GM12878 (cell line): ENCODE data around the gene KCTD2. TPM values are rescaled to one million over a fixed set of nuclear protein-coding genes. Genes with fewer than 3 reads are reported as not detected.

Experiments used
- ATAC-seq: fragments of 200-7000 bp; cut with Tn5 transposase; 3 replicates; pipeline ENCODE4 v1.9.1; 2020; ENCODE audit warnings: mild to moderate bottlenecking, moderate library complexity
- BruUV-seq: library from RNA; stranded (reverse); fragments of 400-500 nt; replicated peaks from 2 replicates; lab custom pipeline; 2021; lab: Mats Ljungman, UMichigan
- CTCF ChIA-PET: fragments of 300-600 bp; sonication (Branson Sonifier 250); formaldehyde crosslinking; extraction: SDS; loops from one replicate; lab custom pipeline; 2021; ENCODE audit warnings: inconsistent platforms; lab: Yijun Ruan, JAX
- POLR2A ChIA-PET: fragments of 350-600 bp; formaldehyde crosslinking; extraction: SDS; loops from one replicate; lab custom pipeline; 2021; ENCODE audit warnings: inconsistent platforms; lab: Charles Lee
- RAD21 ChIA-PET: fragments of 300-600 bp; sonication (Branson Sonifier 250); formaldehyde crosslinking; loops from one replicate; lab custom pipeline; 2023; ENCODE audit warnings: antibody characterized with exemption; ENCODE audit not compliant: unreplicated experiment; lab: Charles Lee
- SMC1A ChIA-PET: fragments of 300-600 bp; sonication (Branson Sonifier 250); formaldehyde crosslinking; loops from one replicate; lab custom pipeline; 2023; ENCODE audit not compliant: unreplicated experiment, uncharacterized antibody; lab: Charles Lee
- DNase-seq: peaks from one replicate; pipeline ENCODE4 v3.0.0-alpha.2; 2011; ENCODE audit warnings: low read depth, low spot score
- FAIRE-seq: peaks from 3 replicates; lab custom pipeline; 2011; peaks lifted over from hg19 to GRCh38; lab: Jason Lieb, UNC
- H2AFZ ChIP-seq: 2 replicates; pipeline ENCODE4 v1.6.0; 2011; ENCODE audit warnings: low read depth, low read length, control low read depth; ENCODE audit not compliant: control insufficient read depth
- H3K27ac ChIP-seq: 2 replicates; pipeline ENCODE4 v1.5.1; 2011; ENCODE audit warnings: control low read depth; ENCODE audit not compliant: control insufficient read depth, insufficient read depth
- H3K27me3 ChIP-seq, 2 experiments: replicated peaks in 1 of 2; 2 replicates each; pipeline versions ENCODE4 v1.6.0 to v1.6.1; 2011; ENCODE audit warnings: low read length in 1 of 2; ENCODE audit not compliant: control insufficient read depth in 2 of 2, insufficient read depth in 2 of 2
- H3K36me3 ChIP-seq, 2 experiments: 2 replicates each; pipeline ENCODE4 v1.5.1; 2011; ENCODE audit warnings: low read length in 1 of 2; ENCODE audit not compliant: control insufficient read depth in 2 of 2, insufficient read depth in 2 of 2
- H3K4me1 ChIP-seq: 2 replicates; pipeline ENCODE4 v1.6.1; 2011; ENCODE audit warnings: mild to moderate bottlenecking, low read length, moderate library complexity, mixed read lengths; ENCODE audit not compliant: control insufficient read depth, insufficient read depth
- H3K4me2 ChIP-seq: 2 replicates; pipeline ENCODE4 v1.6.0; 2011; ENCODE audit warnings: control low read depth; ENCODE audit not compliant: control insufficient read depth, insufficient read depth
- H3K4me3 ChIP-seq: fragments of 200-600 bp; sonication (generic); 2 replicates; pipeline ENCODE4 v1.5.1; 2016
- H3K79me2 ChIP-seq: 2 replicates; pipeline ENCODE4 v1.6.0; 2011; ENCODE audit warnings: low read length; ENCODE audit not compliant: control insufficient read depth, insufficient read depth
- H3K9ac ChIP-seq: 2 replicates; pipeline ENCODE4 v1.8.0; 2011; ENCODE audit warnings: low read length, control low read depth, mixed read lengths; ENCODE audit not compliant: control insufficient read depth, insufficient read depth
- H3K9me3 ChIP-seq: replicated peaks from 3 replicates; pipeline ENCODE4 v1.5.1; 2011; ENCODE audit warnings: mild to moderate bottlenecking, low read length; ENCODE audit not compliant: control insufficient read depth, insufficient read depth
- H4K20me1 ChIP-seq: 2 replicates; pipeline ENCODE4 v1.6.0; 2011; ENCODE audit not compliant: control insufficient read depth, insufficient read depth
- ATF3 ChIP-seq: IDR thresholded peaks from 2 replicates; pipeline ENCODE4 v1.6.1; 2011; ENCODE audit warnings: low read depth, mild to moderate bottlenecking, low read length, moderate library complexity, borderline replicate concordance; ENCODE audit errors: extremely low read depth
- BCLAF1 ChIP-seq: fragments of 450-650 bp; IDR thresholded peaks from 2 replicates; pipeline ENCODE4 v1.6.1; 2017; ENCODE audit warnings: antibody characterized with exemption, mild to moderate bottlenecking, moderate library complexity
- CREB1 ChIP-seq: IDR thresholded peaks from 2 replicates; pipeline ENCODE4 v1.6.1; 2012; ENCODE audit warnings: low read depth, mild to moderate bottlenecking, inconsistent platforms
- ETV6 ChIP-seq, 2 experiments: fragments of 450-650 bp in 1 of 2; IDR thresholded peaks in 1 of 2; conservative IDR thresholded peaks in 1 of 2; 2 replicates each; pipeline ENCODE4 v1.6.1; 2014; ENCODE audit warnings: antibody characterized with exemption in 1 of 2, borderline replicate concordance in 1 of 2, low read depth in 1 of 2, mild to moderate bottlenecking in 1 of 2, moderate library complexity in 1 of 2
- IKZF1 ChIP-seq: fragments of 450-650 bp; conservative IDR thresholded peaks from 2 replicates; pipeline ENCODE4 v1.6.1; 2017; ENCODE audit warnings: antibody characterized with exemption, mild to moderate bottlenecking
- KLF5 ChIP-seq: fragments of 450-650 bp; IDR thresholded peaks from 2 replicates; pipeline ENCODE4 v1.6.1; 2014; ENCODE audit warnings: mild to moderate bottlenecking; ENCODE audit not compliant: partially characterized antibody
- LARP7 ChIP-seq: fragments of 450-650 bp; IDR thresholded peaks from 2 replicates; pipeline ENCODE4 v1.6.1; 2017; ENCODE audit warnings: mild to moderate bottlenecking
- NKRF ChIP-seq: fragments of 450-650 bp; conservative IDR thresholded peaks from 2 replicates; pipeline ENCODE4 v1.6.1; 2017; ENCODE audit warnings: mild to moderate bottlenecking, moderate library complexity
- POLR2A ChIP-seq: IDR thresholded peaks from 2 replicates; pipeline ENCODE4 v1.6.1; 2011; ENCODE audit warnings: low read depth, mild to moderate bottlenecking, low read length
- RCOR1 ChIP-seq: conservative IDR thresholded peaks from 2 replicates; pipeline ENCODE4 v1.6.1; 2012; ENCODE audit warnings: low read depth, low read length, improper control_type of control experiment
- SMAD1 ChIP-seq: fragments of 450-650 bp; IDR thresholded peaks from 2 replicates; pipeline ENCODE4 v1.6.1; 2018; ENCODE audit warnings: mild to moderate bottlenecking, low read depth; ENCODE audit not compliant: partially characterized antibody
- TBL1XR1 ChIP-seq: IDR thresholded peaks from 2 replicates; pipeline ENCODE4 v1.6.1; 2012; ENCODE audit warnings: low read depth, low read length, improper control_type of control experiment
- YBX1 ChIP-seq: fragments of 450-650 bp; IDR thresholded peaks from 2 replicates; pipeline ENCODE4 v1.6.1; 2016; ENCODE audit warnings: antibody characterized with exemption
- ZBTB4 ChIP-seq: fragments of 450-650 bp; formaldehyde crosslinking; IDR thresholded peaks from 2 replicates; pipeline ENCODE4 v1.4.0; 2022; ENCODE audit warnings: mild to moderate bottlenecking, moderate library complexity
- WGBS: methylation state at CpG from one replicate; pipeline ENCODE4 v1.1.6; 2016; ENCODE audit warnings: low lambda C conversion rate; ENCODE audit not compliant: insufficient replicate concordance, insufficient coverage; ENCODE audit errors: missing lambda C conversion rate; 5-methylcytosine and 5-hydroxymethylcytosine counted together
- in situ Hi-C: fragments of 300-500 bp; cut with MboI; formaldehyde crosslinking; loops from 9 replicates; pipeline ENCODE4 v1.14.3; 2018; ENCODE audit warnings: mixed read lengths
- intact Hi-C: fragments of 100-400 bp; cut with micrococcal nuclease; formaldehyde crosslinking; loops from one replicate; pipeline ENCODE4 v1.14.2; 2022; ENCODE audit not compliant: unreplicated experiment
- polyA plus RNA-seq, 11 experiments: library from polyadenylated mRNA; depleted of rRNA in 4 of 11; unstranded in 6 of 11; stranded (reverse) in 5 of 11; fragments of >200 nt; fragmentation: Nextera tagmentation in 4 of 11; fragmentation: Illumina TruSeq in 1 of 11; extraction: Ambion mirVana in 4 of 11; extraction: Trizol in 1 of 11; gene quantifications; 1 replicate in 1 of 11; 2 replicates in 10 of 11; pipeline versions ENCODE4 v1.2.1 to v1.2.3, GENCODE V29; 2011 to 2016; ENCODE audit warnings: inconsistent platforms in 2 of 11, missing spikeins in 2 of 11, low read depth in 1 of 11
- total RNA-seq, 4 experiments: library from RNA; depleted of rRNA in 3 of 4; stranded (reverse); fragments of >200 nt in 3 of 4; fragmentation: Illumina TruSeq in 1 of 4; extraction: Trizol in 1 of 4; gene quantifications; 2 replicates each; pipeline versions ENCODE4 v1.2.1 to v1.2.3, GENCODE V29; 2013 to 2021

Gene KCTD2
- total and polyA plus RNA-seq, 10 of the 15 experiments (the other 5 are each of a cell fraction or from before 2014, with no cell fraction given), result 1.5 to 27.5 (median 13.7) TPM

GRCh38 chr17:75012096-75012345, 35.0 kb upstream of the KCTD2 start:
- H4K20me1 ChIP-seq, result no peaks in the 10 kb centered on the region
- in situ Hi-C loops (no loop called here), intact Hi-C loops (no loop called here)
- ChIA-PET CTCF (interaction anchor here (0.5 to 3.9 kb wide), 24 partner anchors 10 to 809 kb away, joined by 3 to 64 read pairs (median 4); partner anchors contain the start of genes MIF4GD and SLC16A5), RAD21 (interaction anchor here (0.5 to 5.4 kb wide), 9 partner anchors 20 to 277 kb away, joined by 3 to 35 read pairs (median 4); partner anchors contain the start of genes MIF4GD, SLC16A5 and SLC25A19), SMC1A (interaction anchor here (0.7 to 4.8 kb wide), 14 partner anchors 12 to 400 kb away, joined by 3 to 23 read pairs (median 4); partner anchors contain the start of gene NT5C), POLR2A (interaction anchor here (0.6 to 3.5 kb wide), 13 partner anchors 15 to 1841 kb away, joined by 3 to 11 read pairs (median 4); partner anchors contain the start of genes CDR2L and FDXR)
- WGBS, result 84% methylated on average over 5 of the region's 5 CpGs
- H3K27me3 ChIP-seq, result no peaks in the 10 kb centered on the region; a peak in 1 of 4 replicates
- BruUV-seq, result TSS peak; percentile 73
- no peak for DNase-seq
- peak overlapping the region; percentile 84 for H3K4me2 ChIP-seq
- peaks cover 14% of the 10 kb centered on the region for H3K79me2 ChIP-seq
- H3K9me3 ChIP-seq, result no peaks in the 10 kb centered on the region
- H3K27ac ChIP-seq, result peak overlapping the region; percentile 67
- no peaks in the 10 kb centered on the region for H3K36me3 ChIP-seq
- H3K9ac ChIP-seq, result peak overlapping the region; percentile 89
- H3K4me3 ChIP-seq, result peak overlapping the region; percentile 94; the same call in 1 of the 2 replicates
- ATAC-seq, result no peak
- TF ChIP-seq NKRF (no peak), LARP7 (no peak), CREB1 (no peak), ATF3 (no peak), RCOR1 (no peak), ZBTB4 (no peak), SMAD1 (no peak), IKZF1 (no peak), ETV6 (conservative IDR thresholded peaks at IDR 0.05 in 1 of 2, IDR thresholded peaks at IDR 0.05 in 1 of 2; ENCODE audit: borderline replicate concordance in 1 of 2, low read depth in 1 of 2) (no peak), BCLAF1 (no peak), YBX1 (no peak), KLF5 (no peak), POLR2A (no peak), TBL1XR1 (no peak)
- no peak for FAIRE-seq
- peaks cover 8% of the 10 kb centered on the region for H3K4me1 ChIP-seq
- peak overlapping the region; percentile 92 for H2AFZ ChIP-seq
